ENCODE measurements around the gene GORASP1.

- no peak for TF ChIP-seq EZH2 (IDR thresholded peaks at IDR 0.05; ENCODE audit: low read depth, low read length, severe bottlenecking)
- TF ChIP-seq, protein P1, sequence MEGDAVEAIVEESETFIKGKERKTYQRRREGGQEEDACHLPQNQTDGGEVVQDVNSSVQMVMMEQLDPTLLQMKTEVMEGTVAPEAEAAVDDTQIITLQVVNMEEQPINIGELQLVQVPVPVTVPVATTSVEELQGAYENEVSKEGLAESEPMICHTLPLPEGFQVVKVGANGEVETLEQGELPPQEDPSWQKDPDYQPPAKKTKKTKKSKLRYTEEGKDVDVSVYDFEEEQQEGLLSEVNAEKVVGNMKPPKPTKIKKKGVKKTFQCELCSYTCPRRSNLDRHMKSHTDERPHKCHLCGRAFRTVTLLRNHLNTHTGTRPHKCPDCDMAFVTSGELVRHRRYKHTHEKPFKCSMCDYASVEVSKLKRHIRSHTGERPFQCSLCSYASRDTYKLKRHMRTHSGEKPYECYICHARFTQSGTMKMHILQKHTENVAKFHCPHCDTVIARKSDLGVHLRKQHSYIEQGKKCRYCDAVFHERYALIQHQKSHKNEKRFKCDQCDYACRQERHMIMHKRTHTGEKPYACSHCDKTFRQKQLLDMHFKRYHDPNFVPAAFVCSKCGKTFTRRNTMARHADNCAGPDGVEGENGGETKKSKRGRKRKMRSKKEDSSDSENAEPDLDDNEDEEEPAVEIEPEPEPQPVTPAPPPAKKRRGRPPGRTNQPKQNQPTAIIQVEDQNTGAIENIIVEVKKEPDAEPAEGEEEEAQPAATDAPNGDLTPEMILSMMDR (IDR thresholded peaks at IDR 0.05; ENCODE audit: control extremely low read depth in 1 of 3, insufficient read depth in 1 of 3, low read depth in 1 of 3, low read length in 3 of 3), result no peak
- TF ChIP-seq, protein P2, sequence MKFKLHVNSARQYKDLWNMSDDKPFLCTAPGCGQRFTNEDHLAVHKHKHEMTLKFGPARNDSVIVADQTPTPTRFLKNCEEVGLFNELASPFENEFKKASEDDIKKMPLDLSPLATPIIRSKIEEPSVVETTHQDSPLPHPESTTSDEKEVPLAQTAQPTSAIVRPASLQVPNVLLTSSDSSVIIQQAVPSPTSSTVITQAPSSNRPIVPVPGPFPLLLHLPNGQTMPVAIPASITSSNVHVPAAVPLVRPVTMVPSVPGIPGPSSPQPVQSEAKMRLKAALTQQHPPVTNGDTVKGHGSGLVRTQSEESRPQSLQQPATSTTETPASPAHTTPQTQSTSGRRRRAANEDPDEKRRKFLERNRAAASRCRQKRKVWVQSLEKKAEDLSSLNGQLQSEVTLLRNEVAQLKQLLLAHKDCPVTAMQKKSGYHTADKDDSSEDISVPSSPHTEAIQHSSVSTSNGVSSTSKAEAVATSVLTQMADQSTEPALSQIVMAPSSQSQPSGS (IDR thresholded peaks at IDR 0.05; ENCODE audit: low read length), result no peak
- TF ChIP-seq POLR2A (IDR thresholded peaks at IDR 0.05; ENCODE audit: control extremely low read depth in 1 of 2, low read depth in 2 of 2, low read length in 2 of 2), result no peak
- no peak for TF ChIP-seq RNF2 (IDR thresholded peaks at IDR 0.05; ENCODE audit: borderline replicate concordance, low read depth, low read length, missing control alignments, poor library complexity, severe bottlenecking)
- no peak for TF ChIP-seq GTF2F1 (IDR thresholded peaks at IDR 0.05; ENCODE audit: borderline replicate concordance, low read depth, low read length)
- no peak for TF ChIP-seq POLR2AphosphoS5 (IDR thresholded peaks at IDR 0.05; ENCODE audit: low read depth, low read length)
- no peak for TF ChIP-seq SP1 (IDR thresholded peaks at IDR 0.05; ENCODE audit: low read depth, low read length)
- no peak for TF ChIP-seq ZNF274 (IDR thresholded peaks at IDR 0.05; ENCODE audit: borderline replicate concordance, extremely low read depth, low read length)
These were observed 40.4 kb upstream of the GORASP1 start for GRCh38 chr3:39147711-39148434.

Measured in H1 (cell line).